K562 (cell line): Measurements from ENCODE around the gene DND1. TPM values are rescaled to one million over a fixed set of nuclear protein-coding genes. Genes with fewer than 3 reads are reported as not detected.

Experiments used
- ATAC-seq: fragments of 200-7000 bp; cut with Tn5 transposase; 3 replicates; pipeline ENCODE4 v1.9.1; 2020; ENCODE audit warnings: moderate library complexity
- BruUV-seq: library from RNA; stranded (reverse); fragments of 400-500 nt; replicated peaks from 2 replicates; lab custom pipeline; 2021; lab: Mats Ljungman, UMichigan
- CTCF ChIA-PET: fragments of 300-600 bp; formaldehyde crosslinking; extraction: SDS; loops from one replicate; lab custom pipeline; 2021; ENCODE audit warnings: low intra/inter-chr PET ratio; lab: Yijun Ruan, JAX
- POLR2A ChIA-PET: fragments of 300-600, 350-650 bp; sonication (Branson Sonifier 250); formaldehyde crosslinking; extraction: SDS; loops from one replicate; lab custom pipeline; 2021; ENCODE audit warnings: antibody characterized with exemption, inconsistent platforms; lab: Yijun Ruan, JAX
- DNase-seq, 4 experiments: peaks; one replicate each; pipeline versions ENCODE4 v3.0.0 to v3.0.0-alpha.2; 2011 to 2018; ENCODE audit warnings: low spot score in 3 of 4, mixed read lengths in 3 of 4; ENCODE audit errors: extremely low read depth in 1 of 4
- FAIRE-seq: peaks from 2 replicates; lab custom pipeline; 2011; peaks lifted over from hg19 to GRCh38; lab: Jason Lieb, UNC
- H2AFZ ChIP-seq: 2 replicates; pipeline ENCODE4 v1.6.0; 2011; ENCODE audit warnings: low read depth, low read length, control low read depth, inconsistent platforms
- H3K27ac ChIP-seq: fragments of 200-600 bp; 3 replicates; pipeline ENCODE4 v1.8.0; 2011; ENCODE audit warnings: low read depth, mild to moderate bottlenecking, control low read depth, inconsistent platforms, low read length, moderate library complexity, mixed read lengths; ENCODE audit errors: extremely low read depth
- H3K27me3 ChIP-seq, 2 experiments: fragments of 300-600 bp in 1 of 2; 2 replicates in 1 of 2; 3 replicates in 1 of 2; pipeline versions ENCODE4 v1.6.0 to v1.8.0; 2011; ENCODE audit warnings: inconsistent platforms in 2 of 2, low read length in 2 of 2, mild to moderate bottlenecking in 1 of 2, mixed read lengths in 1 of 2, moderate library complexity in 1 of 2; ENCODE audit not compliant: control insufficient read depth in 2 of 2, insufficient read depth in 2 of 2
- H3K36me3 ChIP-seq: fragments of 300-600 bp; 3 replicates; pipeline ENCODE4 v1.8.0; 2011; ENCODE audit warnings: mild to moderate bottlenecking, low read length, inconsistent platforms; ENCODE audit not compliant: control insufficient read depth, insufficient read depth
- H3K4me1 ChIP-seq, 2 experiments: fragments of 200-600 bp in 1 of 2; replicated peaks in 1 of 2; 2 replicates in 1 of 2; 3 replicates in 1 of 2; pipeline versions ENCODE4 v1.5.1 to v1.8.0; 2011; ENCODE audit warnings: inconsistent platforms in 2 of 2, low read length in 2 of 2, mild to moderate bottlenecking in 1 of 2, mixed read lengths in 1 of 2, moderate library complexity in 1 of 2; ENCODE audit not compliant: control insufficient read depth in 2 of 2, insufficient read depth in 2 of 2
- H3K4me2 ChIP-seq: 2 replicates; pipeline ENCODE4 v1.6.1; 2011; ENCODE audit warnings: low read length, control low read depth, inconsistent platforms, mixed read lengths; ENCODE audit not compliant: insufficient read depth
- H3K4me3 ChIP-seq: fragments of 200-600 bp; sonication (generic), shearing (Covaris generic); 2 replicates; pipeline ENCODE4 v1.5.1; 2016; ENCODE audit warnings: control low read depth, inconsistent platforms
- H3K79me2 ChIP-seq: fragments of 200-600 bp; 3 replicates; pipeline ENCODE4 v1.8.0; 2011; ENCODE audit warnings: low read length, inconsistent platforms; ENCODE audit not compliant: control insufficient read depth, insufficient read depth
- H3K9ac ChIP-seq, 2 experiments: 2 replicates each; pipeline versions ENCODE4 v1.6.0 to v1.6.1; 2011; ENCODE audit warnings: low read depth in 2 of 2, low read length in 2 of 2, control low read depth in 1 of 2, inconsistent platforms in 1 of 2, mild to moderate bottlenecking in 1 of 2, mixed read lengths in 1 of 2; ENCODE audit not compliant: insufficient read depth in 1 of 2
- H3K9me1 ChIP-seq: one replicate; pipeline ENCODE4 v1.6.0; 2011; ENCODE audit warnings: inconsistent platforms, mild to moderate bottlenecking, low read length, moderate library complexity; ENCODE audit not compliant: control insufficient read depth, insufficient read depth
- H3K9me3 ChIP-seq: replicated peaks from 2 replicates; pipeline ENCODE4 v1.5.1; 2011; ENCODE audit warnings: low read depth, low read length, inconsistent platforms; ENCODE audit not compliant: control insufficient read depth, insufficient read depth
- H4K20me1 ChIP-seq: replicated peaks from 2 replicates; pipeline ENCODE4 v1.6.1; 2011; ENCODE audit warnings: low read length, inconsistent platforms, mixed read lengths; ENCODE audit not compliant: control insufficient read depth, insufficient read depth
- E4F1 ChIP-seq: fragments of 250-450 bp; sonication (Bioruptor Pico); IDR thresholded peaks from 2 replicates; pipeline ENCODE4 v1.5.0; 2021; ENCODE audit warnings: mild to moderate bottlenecking, borderline replicate concordance
- ZC3H4 ChIP-seq: sonication (generic); formaldehyde crosslinking; IDR thresholded peaks from 2 replicates; pipeline ENCODE4 v1.9.0; 2021; ENCODE audit warnings: missing genetic modification reagents, borderline replicate concordance
- WGBS: fragments of 100-300 bp; shearing (Covaris generic); methylation state at CpG from one replicate; pipeline ENCODE4 v1.1.6; 2016; ENCODE audit warnings: low coverage, mixed read lengths; ENCODE audit not compliant: insufficient coverage; ENCODE audit errors: missing lambda C conversion rate; 5-methylcytosine and 5-hydroxymethylcytosine counted together
- in situ Hi-C: fragments of 300-500 bp; cut with MboI; formaldehyde crosslinking; loops from 4 replicates; pipeline ENCODE4 v1.15.0; 2018; ENCODE audit warnings: inconsistent platforms, mixed read lengths
- intact Hi-C: fragments of 100-400 bp; cut with micrococcal nuclease; formaldehyde crosslinking; loops from 2 replicates; pipeline ENCODE4 v1.14.2; 2022
- polyA plus RNA-seq, 8 experiments: library from polyadenylated mRNA; depleted of rRNA in 4 of 8; stranded (reverse) in 5 of 8; unstranded in 3 of 8; fragments of >200 nt; fragmentation: Nextera tagmentation in 2 of 8; fragmentation: Illumina TruSeq in 1 of 8; extraction: Ambion mirVana in 2 of 8; extraction: Trizol in 1 of 8; gene quantifications; 2 replicates each; pipeline versions ENCODE4 v1.2.1 to v1.2.3, GENCODE V29; 2011 to 2014; ENCODE audit warnings: inconsistent platforms in 1 of 8, missing spikeins in 1 of 8
- total RNA-seq, 7 experiments: library from RNA; depleted of rRNA in 6 of 7; stranded (reverse); fragments of >200 nt in 6 of 7; fragmentation: Illumina TruSeq in 2 of 7; extraction: Trizol in 2 of 7; gene quantifications; 2 replicates each; pipeline versions ENCODE4 v1.2.1 to v1.2.3, GENCODE V29; 2011 to 2021; ENCODE audit warnings: low replicate concordance in 1 of 7

Gene DND1
- total and polyA plus RNA-seq, 9 of the 15 experiments (the other 6 are each of a cell fraction or from before 2014, with no cell fraction given): 0.37 to 2.0 (median 0.90) TPM; not detected in 3

DNA sequence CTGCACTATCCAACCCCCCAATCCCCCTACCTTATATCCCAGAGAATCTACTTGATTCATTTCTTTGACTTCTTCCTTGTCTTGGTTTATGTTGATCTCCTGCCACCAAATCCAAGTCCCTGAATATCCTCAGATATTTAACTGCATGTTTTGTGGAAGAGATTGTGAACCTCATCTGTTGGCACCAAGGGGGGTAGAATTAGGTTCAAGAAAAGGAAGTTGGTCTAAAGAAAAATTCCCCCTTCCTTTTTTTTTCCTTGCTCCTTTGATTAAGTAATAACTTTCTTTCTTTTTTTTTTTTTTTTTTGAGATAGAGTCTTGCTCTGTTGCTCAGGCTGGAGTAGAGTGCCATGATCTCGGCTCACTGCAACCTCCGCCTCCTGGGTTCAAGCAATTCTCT, 39.9 kb downstream of the DND1 start (continued):
- TF ChIP-seq E4F1: no peak

- no TSS peak for BruUV-seq
- Histone ChIP-seq H3K9ac (no peak within 1 kb of the TSS; a peak in 1 of 4 replicates), H3K27ac (no peak within 1 kb of the TSS), H3K4me3 (no peak within 1 kb of the TSS), H3K36me3 (no peaks in the 10 kb centered on the region), H4K20me1 (no peaks in the 10 kb centered on the region), H3K4me2 (no peak within 1 kb of the TSS), H2AFZ (no peak within 1 kb of the TSS), H3K4me1 (peaks cover 2 to 14% of the 10 kb centered on the region in 2 experiments; a peak in 3 of 5 replicates), H3K9me3 (no peaks in the 10 kb centered on the region), H3K79me2 (no peaks in the 10 kb centered on the region), H3K27me3 (no peaks in the 10 kb centered on the region), H3K9me1 (no peaks in the 10 kb centered on the region)
- FAIRE-seq: no peak
- no peak for TF ChIP-seq ZC3H4 (CRISPR knock-in tag)
- intact Hi-C loops: no loop called here
- in situ Hi-C loops: no loop called here
- POLR2A ChIA-PET: no interaction called here
- no peak for DNase-seq
- CTCF ChIA-PET: no interaction called here
- WGBS: 80% methylated on average over 13 of the region's 16 CpGs
- ATAC-seq: no peak
These were observed 40.3 kb downstream of the DND1 start, which contains the start of gene CD14 for GRCh38 chr5:140633021-140633471. Gene CD14 (minus strand): TSS chr5:140633175. CDS start chr5:140633071, 104 bp downstream.
